ENCODE results near the gene STAT4.
"Not testable (repeated sequence)": the region's sequence is repeated elsewhere in the genome, so short reads cannot be mapped to it uniquely, and the experiment has no call there.

The STAT4 gene

DNA sequence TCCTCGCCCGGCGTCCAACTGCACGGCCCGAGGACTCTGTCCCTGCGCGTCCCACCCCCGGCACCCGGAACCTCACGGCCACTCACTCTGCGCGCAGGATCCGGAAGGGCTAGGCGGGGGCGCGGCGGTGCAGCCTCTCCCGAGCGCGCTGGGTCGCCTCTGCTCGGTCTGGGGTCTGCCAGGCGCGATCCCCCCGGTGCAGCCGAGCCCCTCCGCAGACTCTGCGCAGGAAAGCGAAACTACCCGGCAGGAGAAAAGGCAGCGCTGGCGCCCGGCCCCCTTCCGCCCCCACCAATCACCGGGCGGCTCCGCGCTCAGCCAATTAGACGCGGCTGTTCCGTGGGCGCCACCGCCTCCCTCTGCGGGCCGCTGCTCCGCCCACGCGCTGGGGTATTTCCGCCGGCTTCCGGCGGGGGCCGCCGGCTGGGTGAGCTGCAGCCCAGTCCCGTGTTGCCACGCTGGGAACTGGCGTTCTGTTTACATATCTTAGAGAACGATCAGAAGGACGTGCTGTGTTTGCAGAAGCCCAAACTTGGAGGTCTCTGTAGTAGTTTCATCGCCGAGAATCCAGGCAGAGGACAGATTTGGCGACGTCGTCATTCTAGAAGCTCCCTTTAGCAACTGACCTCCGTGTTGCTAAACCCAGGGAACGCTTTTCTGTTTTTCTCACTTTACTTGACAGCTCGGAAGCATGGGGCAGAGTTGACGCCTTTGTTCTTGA, 136.7 kb downstream of the STAT4 start, which contains the start of gene STAT1:
Gene STAT1 (minus strand): TSS at position 240 of the 721 bp plus-strand sequence. CDS start 4,168 bp downstream, outside the sequence.
- DNase-seq (ENCODE audit: low spot score) = peak; percentile 99

DNA sequence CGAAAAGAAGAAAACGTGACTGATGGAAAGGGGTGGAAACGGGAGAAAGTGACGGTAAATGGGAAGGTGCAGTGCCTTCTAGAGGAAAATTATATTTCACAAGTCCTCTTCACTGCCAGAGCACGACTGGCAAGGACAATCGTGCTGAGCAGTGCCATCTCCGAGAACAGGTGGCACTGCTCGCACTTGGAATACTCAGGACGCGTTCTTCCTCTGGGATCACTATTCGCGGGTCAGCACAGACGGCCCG, 137.2 kb downstream of the STAT4 start:
- DNase-seq (ENCODE audit: low spot score) = no peak

DNA sequence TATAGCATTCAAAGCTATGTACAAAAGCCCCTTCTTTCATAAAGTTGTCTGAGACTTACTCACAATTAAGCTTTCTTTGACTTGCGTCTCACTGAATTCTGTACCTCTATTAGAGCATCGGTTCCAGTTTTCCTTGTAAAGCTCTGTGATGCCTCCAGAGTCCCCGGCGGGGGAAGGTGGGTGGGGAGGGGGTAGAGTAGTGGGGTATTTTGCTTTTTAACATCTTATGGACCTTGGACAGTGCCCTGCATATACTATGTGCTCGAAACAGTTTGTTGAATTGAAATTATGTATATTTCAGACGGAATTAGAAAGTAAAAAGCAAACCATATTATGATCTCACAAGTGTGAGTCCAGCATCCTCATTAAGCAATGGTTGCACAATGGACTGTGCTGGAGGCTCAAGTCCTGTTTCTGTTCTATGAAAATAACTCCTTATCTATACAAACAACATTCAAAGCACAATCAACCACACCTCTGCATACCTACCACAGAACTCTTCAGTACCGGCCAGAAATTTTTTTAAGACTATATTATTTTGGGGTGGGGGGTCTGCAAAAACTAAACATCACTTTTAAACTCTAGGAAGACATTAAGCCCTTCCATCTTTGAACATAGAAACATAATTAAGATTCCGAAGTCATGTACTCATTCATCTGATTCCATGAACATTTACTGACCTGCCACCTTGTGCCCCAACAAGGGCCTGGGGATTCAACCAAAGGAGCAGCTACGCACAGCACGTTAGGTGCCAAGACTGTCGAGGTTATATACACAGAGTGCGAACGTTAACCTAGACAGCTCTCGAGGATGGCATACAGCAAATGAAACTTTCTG, 137.7 kb downstream of the STAT4 start:
- no peak for DNase-seq (ENCODE audit: low spot score)

DNA sequence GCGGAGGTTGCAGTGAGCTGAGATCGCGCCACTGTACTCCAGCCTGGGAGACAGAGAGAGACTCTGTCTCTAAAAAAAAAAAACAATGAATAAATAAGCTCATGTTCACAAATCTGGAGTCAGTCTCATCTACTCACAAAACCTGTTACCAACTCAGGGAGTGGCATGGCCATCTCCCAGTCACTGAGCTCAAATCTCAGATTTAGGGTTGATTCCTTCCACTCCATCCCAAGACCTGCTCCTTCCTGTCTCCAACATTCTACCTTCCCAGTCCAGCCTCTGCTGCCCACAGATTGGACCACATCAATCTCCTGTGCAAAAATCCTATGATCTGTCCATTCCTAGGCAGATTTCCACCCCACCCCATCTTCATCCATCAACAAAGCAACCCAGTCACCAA, 138.4 kb downstream of the STAT4 start:
- DNase-seq (ENCODE audit: low spot score) = no peak

DNA sequence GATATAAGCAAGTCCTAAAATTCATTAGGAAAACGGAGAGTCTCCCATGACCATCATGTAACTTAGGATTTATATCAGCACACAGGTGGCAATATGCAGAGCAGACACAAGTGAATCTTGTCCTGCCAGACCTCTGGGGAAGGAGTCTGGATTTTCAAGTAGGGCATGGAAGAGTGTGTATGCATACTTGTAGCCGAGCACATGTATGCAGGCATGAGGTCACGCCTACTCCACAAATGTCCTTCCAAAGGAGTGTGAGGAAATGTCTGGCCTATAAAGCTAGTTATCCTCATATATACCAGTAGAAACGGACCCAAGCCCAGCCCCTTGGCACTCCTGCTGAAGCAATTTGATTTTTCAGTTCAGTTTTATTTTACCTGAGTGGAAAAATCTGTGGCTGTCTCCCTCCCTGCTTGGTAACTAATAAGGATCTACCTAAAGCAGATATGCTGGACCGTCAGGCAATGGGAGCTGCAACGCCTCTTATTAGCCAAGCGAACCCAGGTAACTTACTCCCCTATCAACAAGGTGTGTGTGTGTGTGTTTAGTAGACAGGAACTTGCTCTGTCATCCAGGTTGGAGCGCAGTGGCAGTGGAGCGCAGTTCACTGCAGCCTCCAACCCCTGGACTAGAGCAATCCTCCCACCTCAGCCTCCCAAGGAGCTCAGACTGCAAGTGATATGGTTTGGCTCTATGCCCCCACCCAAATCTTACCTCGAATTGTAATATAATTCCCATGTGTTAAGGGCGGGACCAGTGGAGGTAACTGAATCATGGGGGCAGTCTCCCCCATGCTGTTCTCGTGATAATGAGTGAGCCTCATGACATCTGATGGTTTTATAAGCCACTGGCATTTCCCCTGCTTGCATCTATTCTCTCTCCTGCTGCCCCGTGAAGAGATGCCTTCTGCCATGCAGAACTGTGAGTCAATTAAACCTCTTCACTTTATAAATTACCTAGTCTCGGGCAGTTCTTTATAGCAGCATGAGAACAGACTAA, 139.6 kb downstream of the STAT4 start:
- DNase-seq (ENCODE audit: low spot score) = no peak

DNA sequence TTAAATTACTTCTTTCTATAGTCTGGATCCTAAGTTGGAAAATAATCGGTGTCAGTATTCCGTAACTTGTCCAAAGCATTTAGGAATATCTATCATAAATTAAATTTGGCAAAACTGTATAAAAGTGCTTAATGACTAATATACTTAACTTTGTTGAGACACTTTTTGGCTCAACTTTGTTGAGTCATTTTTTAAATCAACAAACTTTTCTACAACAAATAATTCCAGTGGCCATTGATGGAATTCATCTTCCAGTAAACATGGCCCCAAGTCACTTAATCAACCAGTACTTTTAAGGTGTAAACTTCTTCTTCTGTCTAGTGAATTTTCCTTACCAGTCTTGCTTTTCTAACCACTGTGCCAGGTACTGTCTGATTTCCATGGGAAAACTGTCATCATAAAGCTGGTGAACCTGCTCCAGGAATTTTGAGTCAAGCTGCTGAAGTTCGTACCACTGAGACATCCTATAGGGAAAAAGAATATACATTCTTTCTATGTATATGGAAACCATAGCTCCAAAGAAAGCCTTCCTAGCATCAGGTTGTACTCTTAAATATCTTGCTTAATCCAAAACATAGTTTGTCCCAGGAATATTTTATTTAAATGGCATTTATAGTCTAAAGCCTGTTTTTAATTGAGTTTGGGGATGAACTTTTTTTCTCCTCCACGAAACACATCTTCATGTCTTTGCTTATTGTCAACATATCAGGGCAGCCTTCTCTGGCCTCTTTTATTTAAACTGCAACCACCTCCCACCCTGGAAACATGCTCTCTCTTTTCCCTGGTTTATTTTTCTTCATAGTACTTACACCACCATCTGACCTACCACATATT, 141.0 kb downstream of the STAT4 start:
- no peak for DNase-seq (ENCODE audit: low spot score)

DNA sequence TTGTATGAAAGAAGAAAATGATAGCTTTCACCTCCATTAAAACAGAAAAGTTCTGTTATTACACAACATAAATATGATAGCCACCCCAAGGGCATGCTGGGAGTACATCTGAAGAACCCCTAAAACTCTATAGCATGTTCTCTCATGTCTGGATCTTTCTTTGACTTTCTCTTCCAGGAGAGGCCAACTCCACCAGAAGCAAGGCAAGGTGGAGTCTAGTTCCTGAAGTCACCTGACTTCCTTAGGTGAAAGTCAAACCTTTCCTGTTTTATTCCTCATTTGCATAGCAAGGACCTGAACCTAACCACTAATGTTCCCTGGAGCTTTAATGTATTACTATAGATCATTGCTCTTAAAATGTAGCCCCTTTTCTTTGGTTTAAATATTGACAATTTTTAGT, 142.5 kb downstream of the STAT4 start:
- DNase-seq (ENCODE audit: low spot score) = no peak

DNA sequence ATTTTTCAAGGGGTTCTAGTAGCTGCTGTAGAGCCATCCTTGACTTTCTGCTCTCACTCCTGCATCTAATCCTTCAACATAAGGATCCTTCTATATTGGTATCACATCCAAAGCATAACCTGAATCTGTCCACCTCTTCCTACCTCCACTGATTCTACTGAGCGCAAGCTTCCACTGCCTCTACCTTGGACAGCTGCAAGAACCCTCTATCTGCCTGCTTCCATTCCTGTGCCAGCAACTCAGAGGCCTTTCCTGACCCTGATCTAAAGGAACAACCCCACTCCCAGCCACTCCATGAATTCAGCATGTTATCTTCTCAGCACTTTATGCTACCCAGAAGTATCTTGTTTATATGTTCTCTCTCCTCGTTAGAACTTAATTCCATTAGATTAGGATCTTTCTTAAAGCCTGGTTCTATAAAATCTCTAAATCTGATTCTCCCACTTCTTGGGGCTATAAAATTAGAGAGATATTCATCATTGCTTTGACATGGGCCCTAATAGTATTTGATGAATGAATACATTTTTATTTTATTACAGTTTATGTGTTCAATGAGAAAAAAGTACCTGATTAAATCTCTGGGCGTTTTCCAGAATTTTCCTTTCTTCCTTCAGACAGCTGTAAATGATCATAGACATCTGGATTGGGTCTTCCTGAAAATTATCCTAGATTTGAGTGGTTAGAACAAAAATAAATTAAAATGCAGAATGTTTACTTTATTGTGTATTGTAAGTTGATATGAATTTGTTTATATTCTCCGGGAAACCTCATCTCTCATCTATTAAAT, 143.6 kb downstream of the STAT4 start:
- DNase-seq (ENCODE audit: low spot score) = no peak

DNA sequence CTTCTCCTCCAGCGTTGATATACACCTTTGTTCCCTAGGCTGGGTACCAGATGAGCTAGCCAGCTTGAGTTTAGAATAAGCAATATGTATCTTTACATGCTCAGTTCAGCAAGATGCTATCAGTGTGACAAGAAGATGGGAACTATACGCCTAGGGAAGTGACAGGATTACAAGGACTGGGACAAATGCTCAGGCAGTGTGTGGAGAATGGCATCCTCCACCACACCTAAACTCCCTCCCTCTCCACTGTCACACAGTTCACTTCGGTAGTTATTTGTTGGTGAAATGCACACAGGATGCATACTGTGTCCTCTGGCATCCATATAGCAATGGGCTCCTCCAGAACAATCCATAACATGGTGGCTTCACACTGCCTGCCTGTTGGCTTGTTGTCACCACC, 144.5 kb downstream of the STAT4 start:
- DNase-seq (ENCODE audit: low spot score) = no peak

GRCh38 chr2:191003405-191004309, 147.1 kb downstream of the STAT4 start:
- no peak for DNase-seq (ENCODE audit: low spot score)

GRCh38 chr2:191001624-191002023, 149.2 kb downstream of the STAT4 start:
- DNase-seq (ENCODE audit: low spot score) = no peak

DNA sequence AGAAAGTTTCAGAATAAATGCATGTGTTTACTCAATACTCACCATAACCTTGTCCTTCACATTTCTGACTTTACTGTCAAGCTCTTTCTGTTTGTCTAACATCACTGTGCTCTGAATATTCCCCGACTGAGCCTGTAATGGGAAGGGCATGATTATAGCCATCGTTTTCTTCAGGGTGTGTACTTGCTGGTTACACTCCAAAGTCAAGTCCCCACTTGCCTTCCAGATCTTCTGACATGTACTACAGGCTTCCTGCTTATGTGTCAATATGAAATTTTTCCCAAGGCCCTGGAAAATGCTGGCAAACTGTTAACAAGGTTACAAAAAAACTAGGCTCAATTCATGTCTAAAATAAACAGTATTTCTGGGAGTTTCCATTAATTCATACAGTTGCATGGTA, 149.8 kb downstream of the STAT4 start:
- no peak for DNase-seq (ENCODE audit: low spot score)

DNA sequence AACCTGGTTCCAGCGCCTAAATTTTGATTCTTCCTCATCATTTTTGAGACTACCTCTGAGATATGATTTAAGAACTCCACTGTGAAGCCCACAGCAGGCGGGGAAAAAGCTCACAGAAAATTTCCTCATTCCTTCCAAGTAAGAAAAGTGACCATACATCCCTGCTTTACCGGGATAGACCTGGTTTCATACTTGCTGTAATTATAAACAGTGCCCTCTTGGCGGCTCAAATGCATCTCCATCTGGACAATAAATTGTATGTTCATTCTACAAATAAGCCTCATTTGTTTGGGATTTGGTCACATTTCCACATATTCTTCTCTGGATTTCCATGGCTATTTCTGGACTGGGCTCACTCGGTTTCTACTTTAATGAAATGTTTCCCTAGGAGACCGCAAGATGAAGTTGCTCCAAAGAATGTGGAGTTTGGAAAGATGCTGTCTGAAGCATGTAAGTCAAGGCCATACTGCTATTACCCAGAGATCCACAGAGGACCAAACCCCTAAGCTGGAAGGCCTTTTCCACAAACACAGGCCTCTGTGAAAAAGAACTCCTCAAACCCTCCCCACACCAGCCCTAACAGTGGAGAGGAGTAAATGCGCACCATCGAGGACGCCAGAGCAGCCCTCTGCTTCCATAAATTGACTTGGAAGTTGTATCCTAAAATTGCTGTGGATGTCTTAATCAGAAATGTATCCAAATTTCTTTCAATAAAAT, 150.7 kb downstream of the STAT4 start:
- DNase-seq (ENCODE audit: low spot score) = no peak

GRCh38 chr2:190999058-190999457, 151.7 kb downstream of the STAT4 start:
- DNase-seq (ENCODE audit: low spot score) = no peak

DNA sequence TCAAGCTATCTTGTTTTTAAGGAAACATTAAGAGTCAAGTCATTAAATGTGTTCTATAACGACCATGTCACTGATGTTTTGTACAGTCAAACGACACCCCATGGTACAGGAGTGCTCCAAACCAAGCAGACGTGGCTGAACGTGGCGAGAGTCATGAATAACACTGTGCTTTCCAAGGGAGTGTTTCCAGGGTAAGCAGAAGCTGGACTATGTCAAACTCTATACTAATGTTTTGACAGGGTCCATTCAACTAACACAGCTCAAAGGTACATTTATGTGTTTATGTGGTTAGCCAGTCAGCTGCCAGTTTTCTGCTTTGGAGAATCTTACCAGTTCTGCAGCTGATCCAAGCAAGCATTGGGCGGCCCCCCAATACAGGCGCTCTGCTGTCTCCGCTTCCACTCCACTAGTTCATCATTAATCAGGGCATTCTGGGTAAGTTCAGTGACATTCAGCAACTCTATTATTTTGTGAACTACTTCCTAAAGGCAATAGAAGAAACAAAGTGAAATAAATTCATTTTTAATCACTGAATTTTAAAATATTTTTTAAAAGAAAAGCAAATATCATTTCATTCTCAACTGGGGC, 153.2 kb downstream of the STAT4 start:
- no peak for DNase-seq (ENCODE audit: low spot score)

GRCh38 chr2:190996947-190997346, 153.8 kb downstream of the STAT4 start:
- DNase-seq (ENCODE audit: low spot score) = no peak

- no peak for DNase-seq (ENCODE audit: low spot score)
Measured at GRCh38 chr2:190996338-190996946, 154.4 kb downstream of the STAT4 start.

DNA sequence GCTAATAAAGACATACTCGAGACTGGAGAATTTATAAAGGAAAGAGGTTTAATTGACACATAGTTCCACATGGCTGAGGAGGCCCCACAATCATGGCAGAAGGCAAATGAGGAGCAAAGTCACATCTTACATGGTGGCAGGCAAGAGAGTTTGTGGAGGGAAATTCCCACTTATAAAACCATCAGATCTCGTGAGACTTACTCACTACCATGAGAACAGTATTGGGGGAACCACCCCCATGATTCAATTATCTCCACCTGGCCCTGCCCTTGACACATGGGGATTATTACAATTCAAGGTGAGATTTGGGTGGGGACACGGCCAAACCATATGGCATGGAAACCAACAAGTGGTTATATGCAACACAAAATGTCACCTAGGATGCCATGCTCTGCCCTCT, 155.5 kb downstream of the STAT4 start:
- not testable (repeated sequence) for DNase-seq (ENCODE audit: low spot score)
